ENCODE measurements around the gene AKAP12.

The AKAP12 gene, protein sequence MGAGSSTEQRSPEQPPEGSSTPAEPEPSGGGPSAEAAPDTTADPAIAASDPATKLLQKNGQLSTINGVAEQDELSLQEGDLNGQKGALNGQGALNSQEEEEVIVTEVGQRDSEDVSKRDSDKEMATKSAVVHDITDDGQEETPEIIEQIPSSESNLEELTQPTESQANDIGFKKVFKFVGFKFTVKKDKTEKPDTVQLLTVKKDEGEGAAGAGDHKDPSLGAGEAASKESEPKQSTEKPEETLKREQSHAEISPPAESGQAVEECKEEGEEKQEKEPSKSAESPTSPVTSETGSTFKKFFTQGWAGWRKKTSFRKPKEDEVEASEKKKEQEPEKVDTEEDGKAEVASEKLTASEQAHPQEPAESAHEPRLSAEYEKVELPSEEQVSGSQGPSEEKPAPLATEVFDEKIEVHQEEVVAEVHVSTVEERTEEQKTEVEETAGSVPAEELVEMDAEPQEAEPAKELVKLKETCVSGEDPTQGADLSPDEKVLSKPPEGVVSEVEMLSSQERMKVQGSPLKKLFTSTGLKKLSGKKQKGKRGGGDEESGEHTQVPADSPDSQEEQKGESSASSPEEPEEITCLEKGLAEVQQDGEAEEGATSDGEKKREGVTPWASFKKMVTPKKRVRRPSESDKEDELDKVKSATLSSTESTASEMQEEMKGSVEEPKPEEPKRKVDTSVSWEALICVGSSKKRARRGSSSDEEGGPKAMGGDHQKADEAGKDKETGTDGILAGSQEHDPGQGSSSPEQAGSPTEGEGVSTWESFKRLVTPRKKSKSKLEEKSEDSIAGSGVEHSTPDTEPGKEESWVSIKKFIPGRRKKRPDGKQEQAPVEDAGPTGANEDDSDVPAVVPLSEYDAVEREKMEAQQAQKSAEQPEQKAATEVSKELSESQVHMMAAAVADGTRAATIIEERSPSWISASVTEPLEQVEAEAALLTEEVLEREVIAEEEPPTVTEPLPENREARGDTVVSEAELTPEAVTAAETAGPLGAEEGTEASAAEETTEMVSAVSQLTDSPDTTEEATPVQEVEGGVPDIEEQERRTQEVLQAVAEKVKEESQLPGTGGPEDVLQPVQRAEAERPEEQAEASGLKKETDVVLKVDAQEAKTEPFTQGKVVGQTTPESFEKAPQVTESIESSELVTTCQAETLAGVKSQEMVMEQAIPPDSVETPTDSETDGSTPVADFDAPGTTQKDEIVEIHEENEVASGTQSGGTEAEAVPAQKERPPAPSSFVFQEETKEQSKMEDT (N-terminal part only)

DNA sequence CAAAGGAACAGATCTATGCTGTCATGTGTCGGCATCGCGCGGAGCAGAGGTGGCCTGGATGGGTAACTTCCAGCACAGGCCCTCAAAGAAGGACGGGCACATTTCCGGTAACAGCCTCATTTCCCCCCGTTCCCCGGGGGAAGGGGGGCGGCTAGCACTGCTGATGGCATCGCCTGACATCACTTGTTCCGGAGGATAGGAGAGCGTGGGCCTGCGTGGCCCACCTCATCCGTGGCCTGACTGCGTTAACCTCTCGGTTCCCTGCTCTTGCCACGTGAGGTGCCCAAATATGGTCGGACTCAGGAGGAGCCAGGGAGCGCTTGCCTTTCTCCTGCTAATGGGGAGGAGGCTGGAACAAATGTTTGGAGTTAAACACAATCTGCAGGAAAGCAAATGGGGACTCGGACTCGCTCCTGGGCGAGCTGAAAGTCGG lies at the start of gene AKAP12:
Gene AKAP12 (plus strand): TSS at position 365 of the 433 bp plus-strand sequence. CDS start 596 bp downstream, outside the sequence.
- DNase-seq: no peak

DNA sequence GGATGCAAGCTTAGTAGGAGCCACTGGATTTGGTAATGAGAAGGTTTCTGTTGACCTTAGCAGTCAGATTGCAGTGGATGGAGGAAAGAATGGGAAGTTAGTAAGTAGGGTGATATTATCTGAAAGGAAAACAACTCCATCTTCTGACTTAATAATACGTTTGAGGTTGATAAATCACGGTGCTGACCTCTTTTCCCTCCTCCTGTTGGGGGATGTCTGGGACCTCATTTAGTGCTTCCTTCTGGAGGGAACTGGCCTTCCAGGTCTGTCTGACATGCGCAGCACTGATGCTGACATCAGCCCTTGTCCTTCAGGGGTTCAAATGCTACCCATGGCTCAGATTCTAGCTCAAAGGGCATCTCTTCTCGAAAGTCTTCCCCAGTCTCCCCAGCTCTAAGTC lies 48.2 kb upstream of the AKAP12 start:
- no peak for DNase-seq

DNA sequence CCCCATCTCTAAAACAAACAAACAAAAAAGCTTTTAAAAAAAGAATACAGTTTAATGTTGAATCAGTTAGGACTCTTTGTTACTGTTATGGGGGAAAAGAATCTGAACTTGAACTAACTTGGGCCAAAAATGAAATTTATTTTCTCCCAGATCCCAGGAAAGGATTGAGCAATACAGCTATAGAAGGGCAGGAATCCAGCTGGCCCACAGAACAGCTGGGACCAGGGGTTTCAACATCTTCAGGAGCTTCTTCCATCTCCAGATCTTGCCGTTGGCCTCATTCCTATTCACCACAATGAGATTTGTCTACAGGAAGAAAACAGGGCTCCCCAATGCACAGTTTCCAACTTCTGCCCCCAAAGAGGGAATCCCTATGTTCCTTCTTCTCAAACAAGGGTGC lies 43.2 kb upstream of the AKAP12 start:
- DNase-seq: no peak

DNA sequence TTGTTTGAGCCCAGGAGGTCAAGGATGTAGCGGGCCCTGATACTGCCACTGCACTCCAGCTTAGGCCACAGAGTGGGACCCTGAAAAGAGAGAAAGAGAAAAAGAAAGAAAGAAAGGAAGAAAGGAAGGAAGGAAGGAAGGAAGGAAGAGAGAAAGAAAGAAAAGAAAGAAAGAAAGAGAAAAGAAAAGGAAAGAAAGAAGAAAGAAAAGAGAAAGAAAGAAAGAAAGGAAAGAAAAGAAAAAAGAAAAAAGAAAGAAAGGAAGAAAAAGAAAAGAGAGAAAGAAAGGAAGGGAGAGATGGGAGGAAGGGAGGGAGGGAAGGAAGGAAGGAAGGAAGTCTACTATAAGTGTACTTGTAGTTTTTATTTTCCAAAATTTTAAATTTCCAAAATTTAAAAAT lies 42.2 kb upstream of the AKAP12 start:
- DNase-seq: no peak

DNA sequence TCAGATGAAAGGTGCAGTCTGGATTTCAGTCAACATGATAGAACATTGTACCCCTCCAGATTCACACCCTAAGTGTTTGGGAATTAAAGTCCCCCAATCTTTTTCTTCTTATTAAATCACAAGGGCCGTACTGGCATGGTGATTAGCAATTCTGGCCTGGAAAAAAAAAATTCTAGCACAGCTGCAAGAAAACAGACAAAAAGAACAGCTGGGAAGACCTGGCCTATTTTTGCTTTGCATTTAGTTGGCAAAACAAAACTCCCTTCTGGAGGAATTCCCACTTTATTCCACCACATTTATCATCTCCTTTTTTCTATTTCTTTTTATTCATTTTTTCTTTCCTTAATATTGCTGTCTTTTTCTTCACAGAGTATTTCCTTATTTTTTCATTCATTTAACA lies 39.8 kb upstream of the AKAP12 start:
- no peak for DNase-seq

DNA sequence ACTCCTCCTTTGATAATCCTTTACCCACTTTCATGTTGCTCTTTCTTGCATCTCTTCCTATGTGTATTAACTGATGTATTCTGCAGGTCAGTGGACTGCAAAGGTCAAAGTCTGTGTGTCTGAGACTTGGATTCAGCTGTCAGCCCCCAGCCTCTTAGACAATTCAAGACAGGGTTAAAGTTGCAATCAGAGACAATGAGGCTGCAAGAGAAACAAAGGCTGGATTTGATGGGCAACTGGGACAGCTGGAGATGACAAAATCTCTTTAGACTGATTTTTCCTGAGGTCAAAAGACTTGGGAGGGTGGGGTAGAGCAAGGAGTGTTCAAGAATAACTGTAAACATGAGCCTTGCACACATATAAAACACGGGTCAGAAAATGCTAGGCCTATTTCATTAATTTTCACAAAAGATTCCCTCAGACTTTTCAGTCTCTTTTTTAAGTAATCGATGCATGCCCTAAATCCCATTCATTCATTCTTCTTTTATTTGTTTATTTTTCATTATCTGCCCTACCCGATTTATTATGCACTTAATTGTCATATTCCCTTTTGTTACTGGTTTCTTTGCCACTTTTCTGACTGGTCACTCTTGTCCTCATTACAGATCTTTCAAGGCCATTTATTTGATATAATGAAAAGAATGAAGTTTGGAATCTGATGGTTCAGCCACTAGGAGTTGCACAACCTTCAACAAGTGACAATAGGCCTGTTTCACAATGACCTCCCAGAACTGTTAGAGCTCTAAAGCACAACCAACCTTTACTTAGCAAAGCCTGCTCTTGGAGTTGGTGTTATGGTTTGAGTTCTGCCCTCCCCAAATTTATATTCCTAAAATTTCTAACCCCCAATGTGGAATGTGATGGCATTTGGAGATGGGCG lies 33.8 kb upstream of the AKAP12 start:
- no peak for DNase-seq

DNA sequence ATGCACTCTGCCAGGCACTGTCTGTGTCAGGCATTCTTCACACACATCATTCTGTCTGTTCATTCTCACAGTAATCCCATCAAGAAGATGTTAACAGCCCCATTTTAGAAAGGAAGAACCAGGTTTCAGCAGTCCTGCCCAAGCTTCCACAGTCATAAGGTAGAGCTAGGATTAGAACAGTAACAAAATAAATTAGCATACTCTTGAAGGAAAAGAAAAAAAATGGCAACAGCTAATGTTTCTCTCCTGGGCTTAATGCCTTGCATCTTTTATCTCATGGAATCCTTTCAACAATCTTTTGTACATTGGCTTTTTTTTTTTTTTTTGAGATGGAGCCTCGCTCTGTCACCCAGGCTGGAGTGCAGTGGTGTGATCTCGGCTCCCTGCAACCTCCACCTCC lies 32.1 kb upstream of the AKAP12 start:
- DNase-seq: no peak

DNA sequence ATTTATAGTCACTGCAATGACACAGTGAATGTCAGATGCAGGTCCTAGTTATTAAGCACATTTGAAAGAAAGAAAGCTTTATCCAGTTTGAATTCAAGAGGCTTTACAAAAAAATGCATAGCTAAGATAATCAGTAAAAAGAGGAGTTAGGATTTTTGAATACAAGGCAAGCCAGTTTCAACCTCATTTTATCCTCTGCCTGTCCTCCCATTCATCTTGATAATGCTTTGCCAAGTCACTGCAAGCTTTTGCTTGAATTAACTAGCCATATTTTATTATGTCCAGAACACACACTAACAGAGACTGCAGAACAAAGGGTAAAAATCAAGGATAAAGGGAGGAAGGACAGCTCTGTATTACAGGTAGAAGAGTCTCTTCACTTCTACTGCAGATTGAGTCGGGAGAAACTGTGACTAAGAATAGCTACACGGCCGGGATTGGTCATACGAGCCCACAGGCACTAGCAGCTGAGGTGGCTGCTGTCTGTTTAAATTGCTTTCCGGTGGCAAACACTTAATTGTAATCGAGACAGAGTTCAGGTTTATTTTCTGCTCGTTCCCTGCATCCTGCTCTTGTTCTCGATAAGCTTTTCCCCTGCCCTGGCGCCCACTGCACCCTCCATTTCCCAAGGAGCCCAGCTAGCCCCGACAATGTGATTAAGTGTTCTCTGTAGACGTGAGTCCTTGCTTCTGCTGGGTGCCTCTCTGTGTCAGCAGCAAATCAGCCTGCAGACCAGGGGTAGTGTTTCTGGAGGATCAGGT lies 30.5 kb upstream of the AKAP12 start:
- no peak for DNase-seq

DNA sequence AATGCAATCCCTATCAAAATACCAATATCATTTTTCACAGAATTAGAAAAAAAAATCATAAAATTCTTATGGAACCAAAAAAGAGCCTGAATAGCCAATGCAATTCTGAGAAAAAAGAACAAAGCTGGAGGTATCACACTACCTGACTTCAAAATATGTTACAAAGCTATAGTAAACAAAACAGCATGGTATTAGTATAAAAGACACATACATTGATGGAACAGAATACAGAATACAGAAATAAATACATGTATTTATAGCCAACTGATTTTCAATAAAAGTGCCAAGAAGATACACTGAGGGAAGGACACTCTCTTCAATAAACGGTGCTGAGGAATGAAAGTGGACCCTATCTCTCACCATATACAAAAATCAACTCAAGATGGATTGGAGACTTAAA lies 28.7 kb upstream of the AKAP12 start:
- DNase-seq: no peak

DNA sequence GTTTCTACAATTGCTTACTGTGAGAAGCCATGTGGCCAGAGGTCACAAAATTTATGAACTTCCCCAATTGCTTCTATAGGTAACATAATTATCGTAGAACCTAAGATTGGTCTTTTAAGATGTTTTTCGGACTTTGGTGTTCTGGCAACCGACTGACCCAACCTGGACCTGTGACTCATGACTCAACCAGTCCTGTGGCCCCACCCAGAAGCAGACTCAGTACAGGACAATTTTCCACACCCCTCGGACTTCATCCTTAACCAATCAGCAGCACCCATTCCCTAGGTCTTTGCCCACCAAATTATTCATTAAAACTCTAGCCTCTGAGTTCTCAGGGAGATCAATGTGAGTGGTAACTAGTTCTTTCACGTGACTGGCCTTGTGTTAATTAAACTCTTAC lies 26.4 kb upstream of the AKAP12 start:
- DNase-seq: no peak

DNA sequence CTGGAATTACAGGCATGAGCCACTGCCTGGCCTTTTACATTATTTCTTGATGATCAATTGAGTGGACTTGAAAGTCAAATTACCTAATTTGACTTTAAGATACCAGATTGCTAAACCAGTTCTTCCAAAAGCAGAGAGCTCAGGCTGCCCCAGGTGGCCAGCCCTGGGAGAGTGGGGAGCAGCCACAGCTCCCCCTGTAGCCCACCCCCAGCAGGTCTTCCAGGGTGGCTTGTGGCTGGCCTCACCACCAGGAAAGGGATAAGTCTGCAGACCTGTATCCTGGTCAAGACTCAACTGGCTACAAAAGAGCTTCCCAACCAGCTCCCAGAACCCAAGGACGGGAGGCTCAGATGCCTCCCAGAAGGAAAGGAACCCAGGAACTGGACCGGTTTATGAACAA lies 23.8 kb upstream of the AKAP12 start:
- no peak for DNase-seq

DNA sequence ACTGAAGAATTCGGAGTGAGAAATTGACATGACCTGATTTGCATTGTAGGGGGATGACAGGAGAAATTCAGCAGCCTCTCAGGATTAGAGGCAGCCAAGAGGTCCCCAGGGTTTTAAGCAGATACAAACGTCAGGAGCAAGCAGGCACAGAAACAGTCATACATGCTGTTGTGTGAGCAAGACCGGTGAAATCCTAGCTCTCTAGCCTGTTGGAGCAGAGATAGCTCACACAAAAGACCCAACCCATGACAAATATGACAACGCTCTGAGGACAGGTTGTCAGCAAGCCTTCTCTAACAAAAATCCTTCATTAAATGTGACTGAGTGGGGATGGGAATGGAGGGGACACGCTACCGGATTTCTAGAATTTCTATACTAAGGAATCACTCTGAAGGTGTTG lies 23.0 kb upstream of the AKAP12 start:
- no peak for DNase-seq

DNA sequence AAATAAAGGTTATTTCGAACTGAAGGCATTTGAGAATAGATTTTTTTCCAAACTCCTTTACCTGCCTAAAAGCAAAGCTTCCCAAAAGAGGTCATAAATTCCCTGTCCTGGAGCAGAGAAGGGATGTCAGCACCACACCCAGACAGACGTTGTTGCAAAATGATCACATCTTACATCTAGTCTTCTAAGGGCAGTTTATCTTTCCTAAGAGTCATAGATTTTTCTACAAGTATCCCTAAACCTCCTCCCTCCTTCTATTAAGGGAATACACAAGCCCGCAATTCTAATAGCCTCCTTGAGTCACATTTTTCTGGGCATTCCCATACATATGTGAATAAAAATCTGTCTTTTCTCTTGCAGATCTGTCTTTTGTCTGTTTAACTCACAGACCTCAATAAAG lies 20.6 kb upstream of the AKAP12 start:
- no peak for DNase-seq

DNA sequence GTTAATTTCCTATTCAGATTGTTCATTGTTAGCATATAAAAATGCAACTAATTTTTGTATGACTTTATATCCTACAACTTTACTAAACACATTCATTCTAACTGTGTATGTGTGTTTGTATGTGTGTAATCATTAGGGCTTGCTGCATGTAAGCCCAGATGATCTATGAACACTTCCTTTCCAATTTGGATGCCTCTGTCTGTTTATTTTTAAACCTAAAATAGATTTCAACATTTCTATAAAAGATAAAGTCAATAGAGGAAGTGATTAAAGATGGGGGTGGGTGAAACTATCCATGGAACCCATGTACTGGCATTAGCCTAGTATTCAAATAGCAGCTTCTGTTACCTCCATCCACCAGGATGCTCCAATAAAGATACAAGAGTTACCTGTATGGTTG lies 15.7 kb upstream of the AKAP12 start:
- no peak for DNase-seq

DNA sequence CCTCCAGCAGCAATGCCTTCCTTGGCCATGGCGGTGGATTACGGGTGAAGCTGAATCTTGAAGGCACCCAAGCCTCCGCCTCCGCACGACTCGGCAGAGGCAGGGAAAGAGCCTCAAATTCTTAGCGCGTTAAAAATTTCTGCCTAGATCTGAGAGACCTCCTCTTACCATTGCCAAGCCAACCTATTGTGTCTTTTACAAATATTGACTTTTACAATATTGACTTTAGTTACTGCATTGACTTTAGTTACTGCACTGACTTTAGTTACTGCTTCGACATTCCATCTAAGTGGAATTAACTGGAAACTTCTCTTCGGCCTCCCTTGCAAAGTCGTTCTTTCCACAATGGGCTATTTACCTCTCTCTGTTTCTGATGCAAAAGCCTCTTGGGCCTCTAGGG lies 13.8 kb upstream of the AKAP12 start:
- DNase-seq: no peak

DNA sequence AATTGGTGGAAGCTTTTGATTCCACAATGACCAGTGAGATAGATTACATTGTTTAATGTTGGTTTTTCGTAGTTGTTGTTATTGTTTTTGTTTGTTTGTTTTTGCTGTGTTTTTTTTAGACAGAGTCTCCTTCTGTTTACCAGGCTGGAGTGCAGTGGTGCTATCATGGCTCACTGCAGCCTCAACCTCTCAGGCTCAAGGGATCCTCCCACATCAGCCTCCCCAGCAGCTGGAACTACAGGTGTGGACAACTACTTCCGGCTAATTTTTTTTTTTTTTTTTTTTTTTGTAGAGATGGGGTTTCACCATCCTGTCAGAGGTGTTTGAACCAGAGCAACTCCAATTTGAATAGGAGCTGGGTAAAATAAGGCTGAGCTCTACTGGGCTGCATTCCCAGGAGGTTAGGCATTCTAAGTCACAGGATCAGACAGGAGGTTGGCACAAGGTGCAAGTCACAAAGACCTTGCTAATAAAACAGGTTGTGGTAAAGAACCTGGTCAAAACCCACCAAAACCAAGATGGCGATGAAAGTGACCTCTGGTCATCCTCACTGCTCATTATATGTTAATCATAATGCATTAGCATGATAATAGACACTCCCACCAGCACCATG lies 10.9 kb upstream of the AKAP12 start:
- no peak for DNase-seq

DNA sequence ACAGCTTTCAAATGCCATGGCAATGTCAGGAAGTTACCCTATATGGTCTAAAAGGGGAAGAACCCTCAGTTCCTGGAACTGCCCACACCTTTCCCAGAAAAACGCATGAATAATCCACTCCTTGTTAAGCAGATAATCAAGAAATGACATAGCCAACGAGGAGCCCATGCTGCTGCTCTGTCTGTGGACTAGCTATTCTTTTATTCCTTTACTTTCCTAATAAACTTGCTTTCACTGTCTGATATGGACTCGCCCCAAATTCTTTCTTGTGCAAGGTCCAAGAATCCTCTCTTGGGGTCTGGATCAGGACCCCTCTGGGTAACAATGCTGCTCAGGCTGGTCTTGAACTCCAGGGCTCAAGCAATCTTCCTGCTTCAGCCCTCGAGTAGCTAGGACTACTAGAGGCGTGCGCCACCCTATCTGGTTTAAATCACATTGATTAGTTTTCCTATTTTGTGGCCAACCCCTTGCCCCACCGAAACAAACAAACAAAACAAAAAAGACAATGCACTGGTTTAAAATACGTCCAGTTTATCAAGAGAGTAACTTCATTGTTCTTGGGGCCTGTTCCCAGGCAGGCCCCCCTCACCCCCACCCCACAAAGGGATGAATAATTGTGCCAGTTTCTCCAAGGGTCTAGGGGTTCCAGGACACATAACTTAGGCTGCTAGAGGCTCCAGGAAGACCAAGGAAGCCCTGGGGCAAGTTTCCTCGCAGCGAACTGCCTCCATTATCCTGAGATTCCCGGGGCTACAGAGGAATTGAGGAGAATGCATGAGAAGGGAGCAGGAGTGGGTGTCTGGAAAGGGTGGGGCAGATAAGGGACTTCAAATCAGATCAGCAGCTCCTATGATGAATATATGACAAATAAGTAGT lies 10.1 kb upstream of the AKAP12 start:
- peak; percentile 41 to 74 for DNase-seq

DNA sequence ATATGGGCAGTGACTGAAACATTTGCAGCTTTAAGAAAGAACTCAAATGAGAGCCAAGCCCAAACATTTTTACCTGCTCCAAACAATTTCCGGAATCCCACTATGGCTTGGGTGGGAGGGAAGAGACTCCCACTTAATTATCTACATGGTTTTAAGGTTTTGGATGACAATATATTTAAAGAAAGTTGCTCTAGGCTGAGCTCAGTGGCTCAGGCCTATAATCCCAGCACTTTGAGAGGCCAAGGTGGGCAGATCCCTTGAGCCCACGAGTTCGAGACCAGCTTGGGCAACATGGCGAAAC lies 9.5 kb upstream of the AKAP12 start:
- no peak for DNase-seq

DNA sequence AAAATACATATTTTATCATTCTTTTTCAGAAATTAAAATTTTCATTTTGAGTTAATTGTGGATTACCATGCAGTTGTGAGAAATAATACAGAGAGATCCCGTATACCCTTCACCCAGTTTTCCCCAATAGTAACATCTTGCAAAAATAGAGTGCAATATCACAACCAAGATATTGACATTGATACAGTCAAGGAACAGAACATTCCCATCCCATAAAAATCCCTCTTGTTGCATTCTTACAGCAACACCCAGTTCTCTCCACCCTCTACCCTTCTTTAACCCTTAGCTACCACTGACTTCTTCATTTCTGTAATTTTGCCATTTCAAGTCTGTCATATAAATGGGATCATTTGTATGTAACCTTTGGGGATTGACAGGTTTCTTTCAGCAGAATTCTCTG lies 6.9 kb upstream of the AKAP12 start:
- DNase-seq: no peak

DNA sequence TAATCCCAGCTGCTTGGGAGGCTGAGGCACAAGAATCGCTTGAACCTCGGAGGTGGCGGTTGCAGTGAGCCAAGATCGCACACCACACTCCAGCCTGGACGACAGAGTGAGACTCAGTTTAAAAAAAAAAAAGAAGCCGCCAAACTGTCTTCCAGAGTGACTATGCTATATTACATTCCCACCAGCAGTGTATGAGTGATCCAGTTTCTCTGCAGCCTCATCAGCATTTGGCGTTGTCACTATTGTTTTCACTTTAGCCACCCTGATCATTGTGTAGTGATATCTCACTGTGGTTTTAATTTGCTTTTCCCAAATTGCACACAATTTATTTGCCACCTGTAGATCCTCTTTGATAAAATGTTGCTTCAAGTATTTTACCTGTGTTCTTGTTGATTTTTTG lies 6.0 kb upstream of the AKAP12 start:
- DNase-seq: no peak

All from inflammatory macrophage treated with lipopolysaccharide for 1 hour (primary cell).